ENCODE data around the gene CBX1. TPM values are rescaled to one million over a fixed set of nuclear protein-coding genes. Genes with fewer than 3 reads are reported as not detected.
"Not testable (repeated sequence)": the region's sequence is repeated elsewhere in the genome, so short reads cannot be mapped to it uniquely, and the experiment has no call there.

CBX1 gene
- total RNA-seq, 1 experiment from 2014 or later = 122 TPM

DNA sequence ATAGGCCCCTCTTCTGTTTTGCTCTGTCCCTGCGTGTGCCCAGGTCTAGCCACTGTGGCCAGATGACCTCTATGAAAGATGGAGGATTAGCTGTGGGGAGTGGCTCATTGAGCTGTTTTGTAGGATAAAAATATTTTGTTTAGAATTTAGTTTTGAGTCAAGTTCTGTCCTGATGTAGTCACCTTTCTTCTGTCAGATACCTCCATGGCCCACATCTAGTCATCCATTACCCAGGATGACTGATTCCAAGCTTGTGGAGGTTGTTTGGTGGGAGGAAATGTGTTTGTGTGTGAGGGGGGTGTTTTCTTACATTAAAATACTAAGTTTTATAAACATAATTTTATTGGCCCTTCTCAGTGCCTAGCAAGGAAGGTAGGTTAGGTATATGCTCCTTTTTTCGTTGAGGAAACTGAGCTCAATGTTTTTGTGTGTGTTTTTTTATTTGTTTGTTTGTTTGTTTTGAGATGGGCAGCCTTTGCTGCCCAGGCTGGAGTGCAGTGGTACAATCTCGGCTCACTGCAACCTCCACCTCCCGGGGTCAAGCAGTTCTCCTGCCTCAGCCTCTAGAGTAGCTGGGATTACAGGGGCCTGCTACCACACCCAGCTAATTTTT lies 22.6 kb upstream of the CBX1 start:
- no peak for DNase-seq (ENCODE audit: low read depth)

DNA sequence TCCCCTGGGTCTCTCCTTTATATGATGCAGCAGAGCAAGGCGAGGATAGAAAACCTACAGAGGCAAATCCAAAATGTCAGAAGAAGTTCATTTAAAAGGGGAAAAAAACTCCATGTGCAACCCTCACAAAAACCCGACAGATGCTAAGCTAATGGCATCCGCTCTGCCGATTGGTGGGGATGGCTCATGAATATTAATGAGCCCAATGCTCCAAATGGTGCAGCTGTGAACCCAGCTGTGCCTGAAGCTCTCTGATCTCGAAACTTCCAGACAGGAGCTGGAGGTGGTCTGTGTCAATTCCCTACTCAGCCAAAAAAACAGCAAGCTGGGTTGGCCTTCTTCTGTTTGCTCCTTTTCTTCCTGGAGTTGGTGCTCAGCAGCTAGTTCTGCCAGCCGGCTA lies 21.8 kb upstream of the CBX1 start:
- no peak for DNase-seq (ENCODE audit: low read depth)

GRCh38 chr17:48122665-48123045 lies 21.4 kb upstream of the CBX1 start:
- no peak for DNase-seq (ENCODE audit: low read depth)

- DNase-seq (ENCODE audit: low read depth) = no peak
Measured at GRCh38 chr17:48121923-48122664, 20.8 kb upstream of the CBX1 start.

GRCh38 chr17:48113201-48113676 lies 12.0 kb upstream of the CBX1 start:
- DNase-seq (ENCODE audit: low read depth) = no peak

- DNase-seq (ENCODE audit: low read depth) = no peak
Measured at GRCh38 chr17:48111937-48112241, 10.6 kb upstream of the CBX1 start.

DNA sequence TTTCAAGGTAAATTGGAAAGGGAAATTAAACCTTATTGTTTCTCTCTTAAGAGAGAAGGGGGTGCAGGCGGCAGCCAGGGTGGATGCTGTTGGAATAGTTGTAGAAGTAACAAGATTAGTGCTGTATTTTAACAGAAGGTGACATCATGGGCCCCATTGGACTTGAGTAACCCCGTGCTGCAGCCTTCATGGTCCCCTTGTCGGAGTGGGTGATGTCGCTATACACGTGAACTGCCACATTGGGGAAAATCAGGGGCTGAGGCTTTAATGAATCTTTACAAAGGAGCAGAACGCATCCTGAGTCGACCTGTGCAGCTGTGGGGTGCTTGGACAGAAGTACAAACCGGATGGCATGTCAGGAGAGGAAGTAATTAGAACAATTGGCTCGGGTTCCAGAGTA lies 9.5 kb upstream of the CBX1 start:
- DNase-seq (ENCODE audit: low read depth) = no peak

DNA sequence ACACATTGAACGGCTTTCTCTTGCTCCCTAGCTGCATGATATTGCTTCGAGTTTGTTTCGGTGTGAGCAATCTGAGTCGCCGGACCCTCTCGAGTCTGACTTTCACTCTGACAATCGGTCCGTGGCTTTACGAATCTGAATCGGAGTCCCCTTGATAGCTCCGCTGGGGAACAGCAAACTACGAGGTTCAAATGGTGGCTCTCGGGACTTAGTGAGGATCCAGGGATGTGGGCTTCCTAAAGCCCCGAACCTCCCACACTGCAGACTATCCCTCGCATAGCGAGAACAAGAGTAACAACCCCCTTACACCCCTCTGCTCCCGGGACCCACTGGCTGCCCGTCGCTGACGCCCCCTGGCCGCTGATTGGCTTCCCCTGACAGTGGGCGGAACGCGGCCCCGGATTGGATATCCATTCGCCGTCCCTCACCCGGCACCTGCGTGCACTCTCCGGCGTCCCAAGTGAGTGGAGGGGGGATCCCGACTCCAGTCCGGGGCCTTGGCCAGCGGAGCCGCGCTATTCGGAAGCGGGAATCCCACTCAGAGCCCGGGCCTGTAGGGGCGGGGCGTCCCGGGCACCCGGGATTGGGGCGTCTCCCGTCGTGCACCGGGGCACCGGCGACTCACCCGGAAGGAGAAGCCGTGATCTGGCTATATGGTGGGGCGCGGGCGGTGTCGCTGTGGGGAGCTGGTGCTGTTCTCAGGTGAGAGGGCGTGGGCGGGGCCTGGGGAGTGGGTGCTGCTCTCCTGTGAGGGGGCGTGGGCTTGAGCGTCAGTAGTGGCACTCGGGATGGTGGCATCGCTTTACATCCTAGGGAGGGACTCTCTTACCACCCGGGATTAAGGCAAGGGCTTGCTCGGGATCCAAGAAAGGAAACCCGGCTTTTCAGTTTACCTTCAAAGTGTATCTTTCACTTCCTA lies 6.1 kb upstream of the CBX1 start, which contains the start of gene SNX11:
Gene SNX11 (plus strand): TSS at position 630 of the 919 bp plus-strand sequence. CDS start 4,278 bp downstream, outside the sequence.
- DNase-seq (ENCODE audit: low read depth) = peak; percentile 83

DNA sequence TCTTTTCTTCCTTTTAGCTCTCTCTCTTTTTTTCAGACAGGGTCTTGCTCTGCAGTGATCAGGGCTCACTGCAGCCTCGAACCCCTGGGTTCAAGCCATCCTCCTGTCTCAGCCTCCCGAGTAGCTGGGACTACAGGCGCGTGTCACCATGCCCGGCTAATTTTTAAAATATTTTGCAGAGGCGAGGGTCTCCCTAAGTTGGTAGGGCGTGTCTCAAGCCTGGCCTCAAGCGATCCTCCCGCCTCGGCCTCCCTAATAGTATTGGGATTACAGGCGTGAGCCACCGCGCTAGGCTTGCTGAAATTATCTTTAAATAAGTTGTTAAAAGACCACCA lies 5.5 kb upstream of the CBX1 start:
- DNase-seq (ENCODE audit: low read depth) = no peak

GRCh38 chr17:48104440-48104839 lies 3.2 kb upstream of the CBX1 start:
- no peak for DNase-seq (ENCODE audit: low read depth)

- DNase-seq (ENCODE audit: low read depth) = no peak
Measured at GRCh38 chr17:48102798-48103715, 1.8 kb upstream of the CBX1 start.

DNA sequence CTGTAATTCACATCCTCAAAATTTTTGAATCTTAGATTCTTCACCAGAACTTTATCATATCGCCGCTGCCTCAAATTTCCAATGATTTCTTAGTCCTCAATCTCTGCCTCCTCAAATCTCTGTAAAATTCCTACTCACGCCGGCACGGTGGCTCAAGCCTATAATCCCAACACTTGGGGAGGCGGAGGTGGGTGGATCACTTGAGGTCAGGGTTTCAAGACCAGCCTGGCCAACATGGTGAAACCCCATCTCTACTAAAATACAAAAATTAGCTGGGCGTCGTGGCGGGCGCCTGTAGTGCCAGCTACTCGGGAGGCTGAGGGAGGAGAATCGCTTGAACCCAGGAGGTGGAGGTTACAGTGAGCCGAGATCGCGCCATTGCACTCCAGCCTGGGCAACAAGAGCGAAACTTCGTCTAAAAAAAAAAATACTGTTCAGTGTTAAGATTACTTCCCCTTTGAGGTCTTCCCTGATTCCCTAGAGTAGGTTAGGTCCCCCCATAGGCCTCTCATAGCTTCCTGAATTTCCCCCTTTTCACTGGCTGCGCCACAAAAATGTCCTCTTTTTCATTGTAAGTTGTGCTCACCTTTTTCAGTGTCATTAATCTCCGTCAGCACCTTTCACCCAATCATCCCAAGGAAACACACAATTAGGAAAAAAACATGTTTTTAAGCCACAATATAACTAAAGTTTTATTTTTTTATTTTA lies 919 bp upstream of the CBX1 start:
- no peak for DNase-seq (ENCODE audit: low read depth)

DNA sequence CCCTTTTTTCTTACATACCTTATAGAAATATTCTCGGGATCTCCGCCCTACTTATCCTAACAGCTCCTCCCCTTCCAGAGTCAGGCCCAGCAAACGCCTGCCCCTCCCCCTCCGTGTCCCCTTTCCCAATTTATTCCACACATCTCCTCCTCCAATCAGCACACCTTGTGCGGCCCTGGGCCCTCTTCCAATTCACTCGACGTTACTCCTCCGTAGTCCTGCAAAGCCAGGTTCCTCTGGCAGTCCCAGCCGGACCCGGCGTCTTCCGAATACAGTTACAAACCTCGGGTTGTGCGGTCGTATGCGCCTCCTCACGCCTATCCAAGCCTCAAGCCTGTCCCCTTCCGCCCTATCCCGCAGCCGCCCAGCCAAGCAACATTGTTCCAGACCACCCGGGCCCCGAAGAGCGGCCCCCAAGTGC lies 677 bp downstream of the CBX1 start:
- peak; percentile 67 for DNase-seq (ENCODE audit: low read depth)

DNA sequence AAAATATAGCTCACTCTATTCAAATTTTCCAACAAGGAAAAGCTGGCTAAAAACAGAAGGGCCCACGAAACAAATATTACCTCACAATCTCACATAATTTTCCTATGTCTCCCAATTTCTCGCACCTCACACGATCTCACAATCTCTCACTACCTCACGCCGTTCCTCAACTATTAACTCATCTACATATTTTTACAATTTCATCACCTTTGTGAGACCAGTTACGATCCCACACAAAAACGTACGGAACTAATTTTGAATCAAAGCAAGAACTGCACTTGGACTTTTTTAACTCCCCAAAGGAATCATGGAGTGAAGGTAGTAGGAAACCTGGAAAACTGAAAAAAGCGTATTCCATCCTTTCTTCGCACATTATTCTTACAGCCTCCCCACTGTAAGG lies 1.1 kb downstream of the CBX1 start:
- peak; percentile 39 for DNase-seq (ENCODE audit: low read depth)

GRCh38 chr17:48095611-48096010 lies 5.7 kb downstream of the CBX1 start:
- DNase-seq (ENCODE audit: low read depth) = no peak

- DNase-seq (ENCODE audit: low read depth) = no peak
Measured at GRCh38 chr17:48093341-48094045, 7.8 kb downstream of the CBX1 start.

DNA sequence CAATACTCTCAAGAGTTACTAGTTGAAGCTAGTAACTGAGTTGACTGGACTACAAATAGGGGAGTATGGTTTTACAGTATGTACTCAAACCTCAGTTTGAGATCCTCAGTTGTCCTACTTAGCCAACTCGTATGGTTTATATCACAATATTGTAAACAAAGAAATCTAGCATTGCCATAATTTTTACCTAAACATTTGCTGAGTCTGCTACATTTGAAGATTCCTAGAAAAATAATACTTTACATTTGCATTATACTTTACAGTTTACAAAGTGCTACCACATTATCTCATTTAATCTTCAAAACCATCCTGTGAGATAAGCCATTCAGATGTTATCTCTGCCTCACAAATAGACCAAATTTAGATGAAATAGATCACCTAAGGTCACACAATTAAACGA lies 16.3 kb downstream of the CBX1 start:
- DNase-seq (ENCODE audit: low read depth) = no peak

DNA sequence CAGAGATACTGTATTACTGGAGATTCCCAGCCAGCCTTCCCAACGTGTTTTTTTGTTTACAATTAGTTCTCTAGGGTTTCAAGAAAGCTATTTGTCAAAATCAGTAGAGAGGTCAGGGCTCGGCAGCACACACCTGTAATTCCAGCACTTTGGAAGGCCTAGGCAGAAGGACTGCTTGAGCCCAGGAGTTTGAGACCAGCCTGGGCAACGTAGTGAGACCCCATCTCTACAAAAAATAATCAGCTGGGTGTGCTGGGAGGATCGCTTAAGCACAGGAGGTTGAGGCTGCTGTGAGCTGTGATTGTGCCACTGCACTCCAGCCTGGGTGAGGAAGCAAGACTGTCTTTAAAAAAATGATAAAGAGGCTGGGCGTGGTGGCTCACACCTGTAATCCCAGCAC lies 19.4 kb downstream of the CBX1 start:
- DNase-seq (ENCODE audit: low read depth) = no peak

GRCh38 chr17:48077152-48077551 lies 24.1 kb downstream of the CBX1 start:
- not testable (repeated sequence) for DNase-seq (ENCODE audit: low read depth)

Data from M059J (cell line).